Measurements from ENCODE around the gene KCNMB3. TPM values are rescaled to one million over a fixed set of nuclear protein-coding genes. Genes with fewer than 3 reads are reported as not detected.

The KCNMB3 gene
- polyA plus RNA-seq, 1 donor from 2014 or later = 0.16 TPM

GRCh38 chr3:179272385-179272784 lies 21.5 kb upstream of the KCNMB3 start:
- Histone ChIP-seq H3K9ac (ENCODE audit: low read length) (no peak overlapping the region), H4K20me1 (ENCODE audit: insufficient read depth) (no peaks in the 10 kb centered on the region), H3F3A (ENCODE audit: insufficient read depth, low read length, poor library complexity, severe bottlenecking) (no peaks in the 10 kb centered on the region), H3K27ac (ENCODE audit: low read length) (no peak overlapping the region), H3K27me3 (ENCODE audit: insufficient read depth, low read depth, low read length) (no peaks in the 10 kb centered on the region), H3K4me2 (ENCODE audit: low read length) (no peak overlapping the region), H3K9me2 (ENCODE audit: insufficient read depth, low read length) (no peaks in the 10 kb centered on the region), H3K9me3 (ENCODE audit: low read length) (no peaks in the 10 kb centered on the region), H3K36me3 (ENCODE audit: insufficient read depth, low read length) (no peaks in the 10 kb centered on the region), H3K79me2 (replicated peaks; ENCODE audit: insufficient read depth, low read length) (no peaks in the 10 kb centered on the region), H2AFZ (ENCODE audit: low read depth, low read length) (no peak overlapping the region), H3K4me3 (ENCODE audit: low read length) (no peak overlapping the region)
- TF ChIP-seq EP300 (conservative IDR thresholded peaks at IDR 0.05; ENCODE audit: poor library complexity, severe bottlenecking) (no peak), MXI1 (conservative IDR thresholded peaks at IDR 0.05; ENCODE audit: poor library complexity, severe bottlenecking) (no peak), POLR2AphosphoS5 (IDR thresholded peaks at IDR 0.05) (no peak), CTCF (IDR thresholded peaks at IDR 0.05; ENCODE audit: poor library complexity, severe bottlenecking) (no peak), EZH2 (IDR thresholded peaks at IDR 0.05; ENCODE audit: borderline replicate concordance, insufficient read depth, low read length, poor library complexity, severe bottlenecking) (no peak), SMC3 (conservative IDR thresholded peaks at IDR 0.05; ENCODE audit: poor library complexity) (no peak), REST (IDR thresholded peaks at IDR 0.05; ENCODE audit: borderline replicate concordance) (no peak), RAD21 (conservative IDR thresholded peaks at IDR 0.05) (no peak), TAF1 (IDR thresholded peaks at IDR 0.05; ENCODE audit: low read depth) (no peak)

GRCh38 chr3:179269152-179269707 lies 18.3 kb upstream of the KCNMB3 start:
- H3K27ac ChIP-seq (ENCODE audit: low read length) = no peak overlapping the region
- no peak overlapping the region for H2AFZ ChIP-seq (ENCODE audit: low read depth, low read length)
- H3K79me2 ChIP-seq (replicated peaks; ENCODE audit: insufficient read depth, low read length) = no peaks in the 10 kb centered on the region
- no peaks in the 10 kb centered on the region for H3K36me3 ChIP-seq (ENCODE audit: insufficient read depth, low read length)
- H4K20me1 ChIP-seq (ENCODE audit: insufficient read depth) = no peaks in the 10 kb centered on the region
- H3K9ac ChIP-seq (ENCODE audit: low read length) = no peak overlapping the region
- H3K27me3 ChIP-seq (ENCODE audit: insufficient read depth, low read depth, low read length) = no peaks in the 10 kb centered on the region
- no peaks in the 10 kb centered on the region for H3F3A ChIP-seq (ENCODE audit: insufficient read depth, low read length, poor library complexity, severe bottlenecking)
- no peaks in the 10 kb centered on the region for H3K9me2 ChIP-seq (ENCODE audit: insufficient read depth, low read length)
- no peaks in the 10 kb centered on the region for H3K9me3 ChIP-seq (ENCODE audit: low read length)
- no peak overlapping the region for H3K4me2 ChIP-seq (ENCODE audit: low read length)
- TF ChIP-seq SMC3 (conservative IDR thresholded peaks at IDR 0.05; ENCODE audit: poor library complexity) (no peak), EP300 (conservative IDR thresholded peaks at IDR 0.05; ENCODE audit: poor library complexity, severe bottlenecking) (no peak), CTCF (IDR thresholded peaks at IDR 0.05; ENCODE audit: poor library complexity, severe bottlenecking) (no peak)
- H3K4me3 ChIP-seq (ENCODE audit: low read length) = no peak overlapping the region

All from neural cell (in vitro differentiated cells).